ENCODE data around the gene SVEP1.
A peak's percentile ranks its signal among the peaks of the same experiment; 100 is the strongest.

The SVEP1 gene

DNA sequence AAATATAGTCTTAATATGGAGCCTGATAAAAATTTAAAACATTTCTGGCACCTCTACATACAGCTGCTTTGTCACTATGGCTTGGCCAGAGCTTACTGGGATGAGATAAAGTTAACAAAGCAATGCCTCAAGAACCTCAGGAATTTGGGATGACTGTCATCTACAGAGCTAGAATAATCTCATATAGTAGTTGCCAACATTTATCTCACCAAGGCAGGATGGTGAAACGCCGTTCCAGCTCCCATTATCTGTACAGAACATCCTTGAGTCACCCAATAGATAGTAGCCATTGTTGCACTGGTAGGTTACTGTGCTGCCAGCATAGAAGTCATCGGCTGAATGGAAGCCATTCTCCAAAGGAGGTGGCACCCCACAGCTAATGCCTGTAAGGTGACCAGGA lies 147.3 kb downstream of the SVEP1 start:
- H3K27ac ChIP-seq = no peak overlapping the region
- TF ChIP-seq, protein P1, sequence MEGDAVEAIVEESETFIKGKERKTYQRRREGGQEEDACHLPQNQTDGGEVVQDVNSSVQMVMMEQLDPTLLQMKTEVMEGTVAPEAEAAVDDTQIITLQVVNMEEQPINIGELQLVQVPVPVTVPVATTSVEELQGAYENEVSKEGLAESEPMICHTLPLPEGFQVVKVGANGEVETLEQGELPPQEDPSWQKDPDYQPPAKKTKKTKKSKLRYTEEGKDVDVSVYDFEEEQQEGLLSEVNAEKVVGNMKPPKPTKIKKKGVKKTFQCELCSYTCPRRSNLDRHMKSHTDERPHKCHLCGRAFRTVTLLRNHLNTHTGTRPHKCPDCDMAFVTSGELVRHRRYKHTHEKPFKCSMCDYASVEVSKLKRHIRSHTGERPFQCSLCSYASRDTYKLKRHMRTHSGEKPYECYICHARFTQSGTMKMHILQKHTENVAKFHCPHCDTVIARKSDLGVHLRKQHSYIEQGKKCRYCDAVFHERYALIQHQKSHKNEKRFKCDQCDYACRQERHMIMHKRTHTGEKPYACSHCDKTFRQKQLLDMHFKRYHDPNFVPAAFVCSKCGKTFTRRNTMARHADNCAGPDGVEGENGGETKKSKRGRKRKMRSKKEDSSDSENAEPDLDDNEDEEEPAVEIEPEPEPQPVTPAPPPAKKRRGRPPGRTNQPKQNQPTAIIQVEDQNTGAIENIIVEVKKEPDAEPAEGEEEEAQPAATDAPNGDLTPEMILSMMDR (conservative IDR thresholded peaks at IDR 0.05) = no peak
- TF ChIP-seq ZFX (IDR thresholded peaks at IDR 0.05) = no peak

DNA sequence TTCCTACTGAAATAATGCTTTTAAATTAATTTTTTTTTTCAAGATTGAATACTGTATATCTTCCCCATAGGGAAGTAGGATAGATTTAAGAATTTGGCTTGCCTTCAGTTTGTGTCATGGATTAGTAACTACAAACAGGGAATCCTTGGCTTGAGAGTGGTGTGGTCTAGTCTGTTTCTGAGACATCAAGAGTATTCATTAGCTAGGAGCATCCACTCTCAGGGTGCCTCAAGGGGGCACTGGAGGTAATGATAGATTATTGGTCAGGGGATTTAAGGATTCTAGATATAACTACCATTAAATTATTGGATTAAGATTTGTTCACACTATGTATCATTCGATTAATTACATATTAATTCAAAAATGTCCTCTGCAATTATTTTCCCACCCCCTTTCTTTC lies 150.1 kb downstream of the SVEP1 start:
- no peak for TF ChIP-seq ZFX (IDR thresholded peaks at IDR 0.05)
- TF ChIP-seq, protein P1 (conservative IDR thresholded peaks at IDR 0.05) = peak; percentile 18
- no peak overlapping the region for H3K27ac ChIP-seq

GRCh38 chr9:110427497-110428104 lies 151.9 kb downstream of the SVEP1 start:
- TF ChIP-seq, protein P1 (conservative IDR thresholded peaks at IDR 0.05) = peak; percentile 88
- TF ChIP-seq ZFX (IDR thresholded peaks at IDR 0.05) = no peak
- no peak overlapping the region for H3K27ac ChIP-seq

DNA sequence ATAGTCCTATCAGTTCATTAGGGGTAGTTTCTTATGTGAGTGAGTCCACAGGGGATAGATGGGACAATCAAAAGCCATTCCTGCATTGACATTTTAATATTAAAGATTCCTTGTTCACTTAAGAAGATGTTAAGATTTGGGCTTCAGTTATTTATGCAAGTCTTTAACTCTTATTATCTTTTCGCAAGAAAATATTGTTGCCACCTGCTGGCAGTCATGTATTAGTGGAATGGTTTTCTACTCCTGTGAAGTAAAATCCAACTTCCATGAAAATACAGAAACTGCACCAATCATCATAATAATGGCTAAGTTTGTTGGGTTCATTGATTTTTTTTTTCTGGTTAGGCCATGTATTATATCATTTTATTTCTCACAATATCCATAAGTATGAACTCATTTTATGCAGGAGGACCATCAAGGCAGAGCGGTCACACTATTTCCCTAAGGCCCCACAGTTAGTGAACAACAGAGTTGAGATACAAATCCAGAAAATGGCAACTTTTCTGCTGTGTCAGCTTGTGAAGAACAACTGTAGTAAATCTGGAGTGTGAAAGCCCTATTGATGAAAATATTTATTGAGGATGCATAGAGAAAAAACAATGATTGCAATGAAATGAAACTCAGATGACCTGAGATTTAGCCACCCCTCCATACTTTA lies 153.4 kb downstream of the SVEP1 start:
- TF ChIP-seq, protein P1 (conservative IDR thresholded peaks at IDR 0.05) = peak; percentile 45
- no peak for TF ChIP-seq ZFX (IDR thresholded peaks at IDR 0.05)
- H3K27ac ChIP-seq = no peak overlapping the region

DNA sequence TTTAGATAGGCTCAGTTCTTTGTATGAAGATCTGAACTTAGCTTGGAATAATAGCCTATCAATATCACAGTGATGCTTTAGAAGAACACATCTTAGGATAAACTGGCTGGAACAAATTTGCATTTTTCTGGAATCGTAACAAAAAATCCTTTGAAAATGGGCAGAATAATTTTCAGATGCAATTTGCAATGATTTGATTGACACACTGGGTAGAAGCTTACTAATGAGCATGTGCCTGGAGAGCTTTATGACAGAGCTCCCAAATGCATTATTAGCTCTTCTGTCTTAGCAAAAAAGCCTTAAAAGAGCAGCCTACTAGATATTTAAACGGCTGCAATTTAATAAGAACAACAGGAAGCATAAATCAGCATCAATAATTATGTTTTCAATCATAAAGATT lies 165.1 kb downstream of the SVEP1 start:
- no peak for TF ChIP-seq ZFX (IDR thresholded peaks at IDR 0.05)
- TF ChIP-seq, protein P1 (conservative IDR thresholded peaks at IDR 0.05) = no peak

DNA sequence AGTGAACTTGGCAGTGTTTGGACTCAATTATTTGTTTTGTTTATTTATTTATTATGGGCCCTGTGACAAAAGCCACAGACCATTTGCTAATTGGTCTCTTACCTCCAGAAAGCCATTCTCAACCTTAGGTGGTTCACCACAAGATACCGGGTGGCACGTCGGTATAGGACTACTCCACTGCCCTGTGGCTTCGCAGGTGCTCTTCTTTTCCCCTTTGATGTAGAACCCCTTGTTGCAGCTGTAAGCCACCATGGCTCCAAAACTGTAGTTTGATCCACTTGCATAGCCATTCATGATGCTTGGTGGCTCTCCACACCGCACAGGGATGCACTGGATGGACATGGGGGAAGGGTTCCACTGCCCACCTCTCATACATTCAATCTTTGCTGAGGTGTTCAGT lies 168.6 kb downstream of the SVEP1 start:
- H3K27ac ChIP-seq = no peak overlapping the region
- TF ChIP-seq, protein P1 (conservative IDR thresholded peaks at IDR 0.05) = no peak
- TF ChIP-seq ZFX (IDR thresholded peaks at IDR 0.05) = no peak

More for the DNA sequence above, 165.1 kb downstream of the SVEP1 start:
- no peak overlapping the region for H3K27ac ChIP-seq

DNA sequence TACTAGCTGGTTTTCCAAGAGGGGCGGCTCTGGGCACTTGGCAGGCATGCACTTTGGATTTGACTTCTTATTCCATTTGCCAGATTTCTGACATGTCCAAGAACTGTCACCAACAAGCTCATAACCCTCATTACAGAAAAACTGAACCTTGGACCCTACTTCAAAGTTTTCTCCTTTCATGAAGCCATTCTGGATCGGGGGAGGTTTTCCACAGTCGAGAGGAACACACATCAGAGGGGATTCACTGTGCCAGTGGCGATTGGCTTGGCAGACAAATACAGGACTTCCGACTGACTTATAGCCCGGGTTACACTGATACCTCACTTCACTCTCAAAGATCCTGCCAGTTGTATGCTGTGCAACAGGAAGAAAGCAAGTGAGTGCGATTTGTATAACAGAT lies 170.9 kb downstream of the SVEP1 start:
- H3K27ac ChIP-seq = no peak overlapping the region
- TF ChIP-seq, protein P1 (conservative IDR thresholded peaks at IDR 0.05) = no peak
- no peak for TF ChIP-seq ZFX (IDR thresholded peaks at IDR 0.05)
